IMR-90 (cell line): Measurements from ENCODE around the gene UBL4A. TPM values are rescaled to one million over a fixed set of nuclear protein-coding genes. Genes with fewer than 3 reads are reported as not detected.

ENCODE experiments used
- ATAC-seq: fragments of 200-7000 bp; cut with Tn5 transposase; 2 replicates; pipeline ENCODE4 v1.9.1; 2020; ENCODE audit warnings: low read depth, mild to moderate bottlenecking, moderate library complexity
- BruUV-seq: library from RNA; stranded (reverse); fragments of 400-500 nt; replicated peaks from 2 replicates; lab custom pipeline; 2021; lab: Mats Ljungman, UMichigan
- CTCF ChIA-PET: fragments of 300-600 bp; formaldehyde crosslinking; extraction: SDS; loops from one replicate; lab custom pipeline; 2021; ENCODE audit warnings: antibody characterized with exemption; lab: Yijun Ruan, JAX
- POLR2A ChIA-PET: fragments of 300-600 bp; sonication (Branson Sonifier 250); formaldehyde crosslinking; loops from one replicate; lab custom pipeline; 2022; ENCODE audit warnings: antibody characterized with exemption; ENCODE audit not compliant: unreplicated experiment; lab: Charles Lee
- DNase-seq: peaks from one replicate; pipeline ENCODE4 v3.0.0; 2013
- H2AFZ ChIP-seq: replicated peaks from 2 replicates; pipeline ENCODE3; 2013; ENCODE audit warnings: low read length, mild to moderate bottlenecking; ENCODE audit not compliant: poor library complexity
- H2AK5ac ChIP-seq: 2 replicates; pipeline ENCODE4 v1.6.1; 2013; ENCODE audit warnings: low read depth, low read length, inconsistent platforms
- H2AK9ac ChIP-seq: replicated peaks from 2 replicates; pipeline ENCODE3; 2013; ENCODE audit warnings: mild to moderate bottlenecking, low read depth, low read length, moderate library complexity; ENCODE audit not compliant: poor library complexity
- H2BK120ac ChIP-seq: 2 replicates; pipeline ENCODE4 v1.6.1; 2013; ENCODE audit warnings: low read depth, low read length, inconsistent platforms
- H2BK15ac ChIP-seq: 3 replicates; pipeline ENCODE4 v1.6.1; 2013; ENCODE audit warnings: low read depth, low read length, inconsistent platforms
- H2BK20ac ChIP-seq: 2 replicates; pipeline ENCODE4 v1.6.1; 2013; ENCODE audit warnings: low read depth, mild to moderate bottlenecking, inconsistent platforms, low read length, moderate library complexity
- H2BK5ac ChIP-seq: 2 replicates; pipeline ENCODE4 v1.6.1; 2013; ENCODE audit warnings: mild to moderate bottlenecking, low read depth, low read length, inconsistent platforms; ENCODE audit not compliant: poor library complexity, severe bottlenecking
- H3K14ac ChIP-seq: replicated peaks from 2 replicates; pipeline ENCODE4 v1.6.1; 2013; ENCODE audit warnings: low read depth, low read length, inconsistent platforms
- H3K18ac ChIP-seq: 2 replicates; pipeline ENCODE4 v1.6.1; 2013; ENCODE audit warnings: low read depth, low read length, control low read depth
- H3K23ac ChIP-seq: 2 replicates; pipeline ENCODE4 v1.6.1; 2013; ENCODE audit warnings: low read depth, low read length, inconsistent platforms
- H3K27ac ChIP-seq: 2 replicates; pipeline ENCODE4 v1.5.1; 2013; ENCODE audit warnings: mild to moderate bottlenecking, control low read depth, low read length; ENCODE audit not compliant: insufficient read depth
- H3K27me3 ChIP-seq: 2 replicates; pipeline ENCODE4 v1.6.1; 2013; ENCODE audit warnings: low read length; ENCODE audit not compliant: control insufficient read depth, insufficient read depth
- H3K36me3 ChIP-seq: 2 replicates; pipeline ENCODE4 v1.6.1; 2013; ENCODE audit warnings: low read length, mixed read lengths; ENCODE audit not compliant: control insufficient read depth, insufficient read depth
- H3K4ac ChIP-seq: 2 replicates; pipeline ENCODE4 v1.6.1; 2013; ENCODE audit warnings: low read depth, low read length, inconsistent platforms
- H3K4me1 ChIP-seq: 2 replicates; pipeline ENCODE4 v1.6.1; 2013; ENCODE audit warnings: low read length, mixed read lengths; ENCODE audit not compliant: control insufficient read depth, insufficient read depth
- H3K4me2 ChIP-seq: 2 replicates; pipeline ENCODE4 v1.6.1; 2013; ENCODE audit warnings: low read depth, mild to moderate bottlenecking, control low read depth, low read length, moderate library complexity
- H3K4me3 ChIP-seq: 2 replicates; pipeline ENCODE4 v1.5.1; 2013; ENCODE audit warnings: low read depth, mild to moderate bottlenecking, control low read depth, low read length, moderate library complexity; ENCODE audit not compliant: insufficient read depth
- H3K56ac ChIP-seq: 2 replicates; pipeline ENCODE4 v1.6.1; 2013; ENCODE audit warnings: low read length, inconsistent platforms; ENCODE audit not compliant: insufficient read depth; ENCODE audit errors: extremely low read depth
- H3K79me1 ChIP-seq, 2 experiments: 2 replicates each; pipeline ENCODE4 v1.6.1; 2013; ENCODE audit warnings: low read length in 2 of 2, inconsistent platforms in 1 of 2, low read depth in 1 of 2
- H3K9ac ChIP-seq: 2 replicates; pipeline ENCODE4 v1.6.1; 2013; ENCODE audit warnings: low read depth, low read length, control low read depth
- H3K9me1 ChIP-seq: 2 replicates; pipeline ENCODE4 v1.6.1; 2013; ENCODE audit warnings: low read length, inconsistent platforms; ENCODE audit not compliant: insufficient read depth
- H3K9me3 ChIP-seq: 2 replicates; pipeline ENCODE4 v1.6.1; 2013; ENCODE audit warnings: low read length; ENCODE audit not compliant: control insufficient read depth, insufficient read depth
- H4K20me1 ChIP-seq: 2 replicates; pipeline ENCODE4 v1.6.1; 2013; ENCODE audit warnings: low read length, inconsistent platforms; ENCODE audit not compliant: insufficient read depth
- H4K5ac ChIP-seq: 2 replicates; pipeline ENCODE4 v1.6.1; 2013; ENCODE audit warnings: mild to moderate bottlenecking, low read depth, low read length, control low read depth
- H4K8ac ChIP-seq, 2 experiments: 2 replicates each; pipeline ENCODE4 v1.6.1; 2013; ENCODE audit warnings: low read depth in 2 of 2, low read length in 2 of 2, control low read depth in 1 of 2, inconsistent platforms in 1 of 2
- H4K91ac ChIP-seq: 2 replicates; pipeline ENCODE4 v1.6.1; 2013; ENCODE audit warnings: low read depth, low read length, inconsistent platforms; ENCODE audit not compliant: insufficient read depth
- CEBPB ChIP-seq: IDR thresholded peaks from 2 replicates; pipeline ENCODE4 v1.6.1; 2012; ENCODE audit warnings: low read depth, low read length, improper control_type of control experiment
- MAFK ChIP-seq: IDR thresholded peaks from 2 replicates; pipeline ENCODE4 v1.6.1; 2012; ENCODE audit warnings: low read depth, low read length, improper control_type of control experiment
- USF2 ChIP-seq: fragments of 150-350 bp; IDR thresholded peaks from 2 replicates; pipeline ENCODE4 v1.6.1; 2017; ENCODE audit warnings: mild to moderate bottlenecking, antibody characterized with exemption, low read length, low read depth
- WGBS, 2 experiments: methylation state at CpG; one replicate each; pipeline versions ENCODE4 v1.1.5 to v1.1.7; 2013; ENCODE audit warnings: missing lambda C conversion rate in 2 of 2; ENCODE audit not compliant: insufficient read length in 1 of 2; ENCODE audit errors: extremely low coverage in 2 of 2; 5-methylcytosine and 5-hydroxymethylcytosine counted together
- dilution Hi-C: fragments of 300-500 bp; cut with HindIII; formaldehyde crosslinking; loops from one replicate; pipeline ENCODE4 v1.14.3; 2018; ENCODE audit warnings: low sequenced_read_pairs; ENCODE audit not compliant: unreplicated experiment
- in situ Hi-C: fragments of 300-500 bp; cut with MboI; formaldehyde crosslinking; loops from 3 replicates; pipeline ENCODE4 v1.14.3; 2019; ENCODE audit warnings: low sequenced_read_pairs, inconsistent platforms, mixed read lengths
- intact Hi-C: fragments of 100-400 bp; cut with micrococcal nuclease; formaldehyde crosslinking; loops from 2 replicates; pipeline ENCODE4 v1.10.0; 2022
- polyA plus RNA-seq, 3 experiments: library from polyadenylated mRNA; depleted of rRNA; stranded (reverse); fragments of >200 nt; gene quantifications; 2 replicates each; pipeline ENCODE4 v1.2.3, GENCODE V29; 2012; ENCODE audit warnings: low replicate concordance in 1 of 3
- total RNA-seq: library from RNA; depleted of rRNA; stranded (reverse); fragments of >200 nt; gene quantifications from 2 replicates; pipeline ENCODE4 v1.2.3, GENCODE V29; 2012

The UBL4A gene
- total and polyA plus RNA-seq, 2 of the 4 experiments (the other 2 are of a cell fraction): 24.6 to 28.3 TPM

GRCh38 chrX:154516656-154517100, 30.3 kb upstream of the UBL4A start:
- Histone ChIP-seq H3K4me1 (peaks cover 8% of the 10 kb centered on the region; the same call in 1 of the 2 replicates), H3K18ac (peak overlapping the region; percentile 39), H3K9me1 (peaks cover 3% of the 10 kb centered on the region), H2BK20ac (no peak overlapping the region), H2BK120ac (no peak overlapping the region), H3K9ac (peak overlapping the region; percentile 41), H3K4me2 (peak overlapping the region; percentile 62), H3K79me1 (peaks cover 8 to 12% of the 10 kb centered on the region in 2 experiments; a peak in 2 of 4 replicates), H2BK5ac (peak overlapping the region; percentile 80), H4K8ac (peak overlapping the region; percentile 40 to 83; a peak in 3 of 4 replicates), H2AK5ac (peak overlapping the region; percentile 57), H2BK15ac (no peak overlapping the region), H3K36me3 (no peaks in the 10 kb centered on the region), H4K20me1 (no peaks in the 10 kb centered on the region), H3K4ac (peak overlapping the region; percentile 62), H2AK9ac (peak overlapping the region; percentile 90), H3K14ac (peak overlapping the region; percentile 50; the same call in 1 of the 2 replicates), H3K9me3 (no peaks in the 10 kb centered on the region), H3K23ac (peak overlapping the region; percentile 61), H3K56ac (no peak overlapping the region), H3K27ac (peak overlapping the region; percentile 87), H3K4me3 (peak overlapping the region; percentile 35), H2AFZ (peak overlapping the region; percentile 70), H4K5ac (peak overlapping the region; percentile 27), H4K91ac (peak overlapping the region; percentile 73), H3K27me3 (no peaks in the 10 kb centered on the region)
- ChIA-PET CTCF (no interaction called here), POLR2A (interaction anchor here (0.7 kb wide), 1 partner anchor 19 kb away, joined by 3 read pairs; no protein-coding TSS in a partner anchor)
- WGBS, 2 experiments: 45% methylated on average over 8 of the region's 19 CpGs; no CpG with 5 or more reads in 1 of the 2 experiments
- dilution Hi-C loops (no loop called here), in situ Hi-C loops (no loop called here), intact Hi-C loops (loop anchor here (2.0 kb wide), 2 partner anchors 26 to 30 kb away; partner anchors contain the start of genes G6PD, IKBKG and SLC10A3)
- TF ChIP-seq CEBPB: peak; percentile 64
- no peak for TF ChIP-seq MAFK
- peak; percentile 74 for TF ChIP-seq USF2
- no TSS peak for BruUV-seq
- peak; percentile 7 for ATAC-seq
- DNase-seq: peak; percentile 54
